Keratinocyte (primary cell): Measurements from ENCODE around the gene BOD1. TPM values are rescaled to one million over a fixed set of nuclear protein-coding genes. Genes with fewer than 3 reads are reported as not detected.

ENCODE experiments used
- DNase-seq: peaks from one replicate; pipeline ENCODE4 v3.0.0-alpha.2; 2011; ENCODE audit warnings: low read depth, missing footprints, low spot score
- FAIRE-seq: peaks from 2 replicates; lab custom pipeline; 2011; peaks lifted over from hg19 to GRCh38; lab: Jason Lieb, UNC
- H2AFZ ChIP-seq: 2 replicates; pipeline ENCODE4 v1.6.0; 2012; ENCODE audit warnings: low read length, control low read depth, inconsistent platforms; ENCODE audit not compliant: control insufficient read depth
- H3K27ac ChIP-seq: 2 replicates; pipeline ENCODE4 v1.5.1; 2011; ENCODE audit warnings: low read length; ENCODE audit not compliant: control insufficient read depth, insufficient read depth
- H3K27me3 ChIP-seq: 3 replicates; pipeline ENCODE4 v1.6.0; 2011; ENCODE audit warnings: low read length; ENCODE audit not compliant: control insufficient read depth, insufficient read depth; ENCODE audit errors: extremely low read depth
- H3K36me3 ChIP-seq, 2 experiments: 2 replicates in 1 of 2; 3 replicates in 1 of 2; pipeline ENCODE4 v1.5.1; 2011; ENCODE audit warnings: low read length in 2 of 2, mild to moderate bottlenecking in 1 of 2; ENCODE audit not compliant: control insufficient read depth in 2 of 2, insufficient read depth in 2 of 2; ENCODE audit errors: extremely low read depth in 1 of 2
- H3K4me1 ChIP-seq: 3 replicates; pipeline ENCODE4 v1.5.1; 2011; ENCODE audit warnings: low read length; ENCODE audit not compliant: control insufficient read depth, insufficient read depth; ENCODE audit errors: extremely low read depth
- H3K4me2 ChIP-seq: 3 replicates; pipeline ENCODE4 v1.6.0; 2011; ENCODE audit warnings: low read depth, low read length; ENCODE audit not compliant: control insufficient read depth, insufficient read depth; ENCODE audit errors: extremely low read depth
- H3K4me3 ChIP-seq, 3 experiments: fragments of 200-600 bp in 1 of 3; sonication (generic) in 1 of 3; 2 replicates in 2 of 3; 3 replicates in 1 of 3; pipeline ENCODE4 v1.5.1; 2011 to 2016; ENCODE audit warnings: low read length in 3 of 3, mild to moderate bottlenecking in 3 of 3, control low read depth in 2 of 3, inconsistent platforms in 1 of 3, low read depth in 1 of 3, mixed read lengths in 1 of 3, mixed run types in 1 of 3, moderate library complexity in 1 of 3; ENCODE audit not compliant: control insufficient read depth in 2 of 3, insufficient read depth in 2 of 3; ENCODE audit errors: extremely low read depth in 1 of 3
- H3K79me2 ChIP-seq: 2 replicates; pipeline ENCODE4 v1.6.0; 2012; ENCODE audit warnings: low read length; ENCODE audit not compliant: control insufficient read depth, insufficient read depth
- H3K9ac ChIP-seq: 3 replicates; pipeline ENCODE4 v1.6.0; 2011; ENCODE audit warnings: low read length; ENCODE audit not compliant: control insufficient read depth, insufficient read depth; ENCODE audit errors: extremely low read depth
- H3K9me1 ChIP-seq: 3 replicates; pipeline ENCODE4 v1.6.0; 2011; ENCODE audit warnings: low read length; ENCODE audit not compliant: control insufficient read depth, insufficient read depth; ENCODE audit errors: extremely low read depth
- H3K9me3 ChIP-seq: 2 replicates; pipeline ENCODE4 v1.5.1; 2012; ENCODE audit warnings: low read depth, low read length; ENCODE audit not compliant: control insufficient read depth
- H4K20me1 ChIP-seq: 3 replicates; pipeline ENCODE4 v1.6.0; 2011; ENCODE audit warnings: low read length; ENCODE audit not compliant: control insufficient read depth, insufficient read depth; ENCODE audit errors: extremely low read depth
- CTCF ChIP-seq, 3 experiments: IDR thresholded peaks in 1 of 3; conservative IDR thresholded peaks in 1 of 3; optimal IDR thresholded peaks in 1 of 3; 2 replicates in 2 of 3; 3 replicates in 1 of 3; pipeline versions ENCODE3 to v1.5.1; 2011; ENCODE audit warnings: low read length in 3 of 3, mild to moderate bottlenecking in 3 of 3, moderate library complexity in 2 of 3, control low read depth in 1 of 3, inconsistent platforms in 1 of 3; ENCODE audit not compliant: insufficient read depth in 2 of 3; ENCODE audit errors: extremely low read depth in 1 of 3
- EZH2 ChIP-seq: IDR thresholded peaks from one replicate; pipeline ENCODE4 v1.6.1; 2012; ENCODE audit warnings: inconsistent platforms, mild to moderate bottlenecking, low read length, moderate library complexity
- dilution Hi-C: fragments of 300-500 bp; cut with MboI; formaldehyde crosslinking; loops from one replicate; pipeline ENCODE4 v1.7.0; 2020; ENCODE audit warnings: low sequenced_read_pairs; ENCODE audit not compliant: extremely low pct_ligation_motif_present
- polyA plus RNA-seq, 5 experiments: library from polyadenylated mRNA; depleted of rRNA in 3 of 5; stranded (reverse) in 3 of 5; stranded (forward) in 1 of 5; unstranded in 1 of 5; fragments of >200 nt; gene quantifications; 1 replicate in 1 of 5; 2 replicates in 3 of 5; 3 replicates in 1 of 5; pipeline versions ENCODE4 v1.2.1 to v1.2.3, GENCODE V29; 2011 to 2012; ENCODE audit warnings: missing spikeins in 2 of 5, low read depth in 1 of 5, low replicate concordance in 1 of 5

Gene BOD1
- polyA plus RNA-seq, 1 donor (not counting 4 experiments of a cell fraction or from before 2014, with no cell fraction given): 46.8 TPM

GRCh38 chr5:173648308-173648866 is 31.9 kb upstream of the BOD1 start:
- FAIRE-seq (no peak), DNase-seq (no peak)
- H3K4me2 ChIP-seq: no peak overlapping the region
- H2AFZ ChIP-seq: no peak overlapping the region
- no peak overlapping the region for H3K27ac ChIP-seq
- H3K27me3 ChIP-seq: peaks cover 4% of the 10 kb centered on the region
- no peaks in the 10 kb centered on the region for H4K20me1 ChIP-seq
- no peaks in the 10 kb centered on the region for H3K4me1 ChIP-seq
- no peak for TF ChIP-seq EZH2
- no peak for TF ChIP-seq CTCF (optimal IDR thresholded peaks at IDR 0.05 in 1 of 3, IDR thresholded peaks at IDR 0.05 in 1 of 3, conservative IDR thresholded peaks at IDR 0.05 in 1 of 3; ENCODE audit: extremely low read depth in 1 of 3, insufficient read depth in 2 of 3, low read length in 3 of 3)
- H3K36me3 ChIP-seq: no peaks in the 10 kb centered on the region
- H3K9ac ChIP-seq: no peak overlapping the region
- dilution Hi-C loops: no loop called here
- no peaks in the 10 kb centered on the region for H3K79me2 ChIP-seq
- no peaks in the 10 kb centered on the region for H3K9me3 ChIP-seq
- H3K4me3 ChIP-seq: no peak overlapping the region
- H3K9me1 ChIP-seq: no peaks in the 10 kb centered on the region

- Histone ChIP-seq H3K9me3 (no peaks in the 10 kb centered on the region), H3K4me2 (no peak overlapping the region), H3K27me3 (peaks cover 4% of the 10 kb centered on the region), H3K9ac (no peak overlapping the region), H3K4me3 (no peak overlapping the region), H3K27ac (no peak overlapping the region), H4K20me1 (no peaks in the 10 kb centered on the region), H3K4me1 (no peaks in the 10 kb centered on the region), H2AFZ (no peak overlapping the region), H3K9me1 (no peaks in the 10 kb centered on the region), H3K36me3 (no peaks in the 10 kb centered on the region), H3K79me2 (no peaks in the 10 kb centered on the region)
- TF ChIP-seq EZH2: no peak
- no peak for TF ChIP-seq CTCF (optimal IDR thresholded peaks at IDR 0.05 in 1 of 3, IDR thresholded peaks at IDR 0.05 in 1 of 3, conservative IDR thresholded peaks at IDR 0.05 in 1 of 3; ENCODE audit: extremely low read depth in 1 of 3, insufficient read depth in 2 of 3, low read length in 3 of 3)
- FAIRE-seq: no peak
- dilution Hi-C loops: no loop called here
- no peak for DNase-seq
These were observed 30.2 kb upstream of the BOD1 start for GRCh38 chr5:173646692-173647091.
